Activated CD8-positive, alpha-beta memory T cell treated with anti-CD3 and anti-CD28 coated beads, Interleukin-2, amount 50 U/mL, for 24 hours (primary cell): ENCODE measurements around the gene PPP2R3A.

Experiments
- DNase-seq: peaks from one replicate; pipeline ENCODE4 v3.0.0-alpha.2; 2020; ENCODE audit errors: extremely low read depth

The PPP2R3A gene

DNA sequence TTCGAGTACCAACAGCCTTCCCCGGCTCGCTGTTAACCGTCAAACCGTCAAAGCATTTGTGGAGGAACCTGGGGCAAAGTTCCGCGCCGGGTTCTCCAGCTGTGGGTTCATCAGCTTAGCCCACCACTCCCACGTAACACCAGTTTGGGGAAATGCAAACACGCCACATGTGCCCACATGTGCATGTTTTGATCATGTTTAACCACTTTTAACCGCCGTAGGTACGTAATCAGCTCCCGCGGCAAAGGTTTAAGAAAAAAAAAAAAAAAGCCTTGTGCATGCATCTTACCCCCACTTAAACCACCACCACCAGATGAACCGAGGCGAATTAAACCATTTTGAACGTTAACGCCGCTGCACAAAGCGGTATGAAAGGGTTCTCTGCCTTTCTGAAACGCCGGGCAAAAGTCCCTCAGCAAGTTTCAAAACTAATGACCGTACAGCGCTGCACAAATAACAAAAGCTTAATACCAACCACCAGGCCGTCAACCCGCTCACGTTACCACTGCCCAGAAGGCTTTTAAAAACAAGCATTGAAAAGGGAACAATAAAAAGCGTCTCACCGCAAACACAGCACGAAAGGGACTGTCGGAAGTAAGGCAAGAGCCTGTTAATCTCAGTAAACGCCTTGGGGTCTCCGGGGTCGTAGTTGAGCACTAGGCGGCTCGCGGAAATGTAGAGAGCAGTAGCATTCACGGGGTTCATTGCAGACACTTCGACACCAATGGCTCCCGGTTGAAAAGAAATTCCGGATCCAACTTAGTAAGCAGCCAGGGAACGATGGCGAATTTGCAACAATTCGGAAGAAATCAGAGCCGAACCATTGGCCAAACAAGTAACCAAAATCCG is 229.1 kb downstream of the PPP2R3A start:
- DNase-seq: peak; percentile 57

DNA sequence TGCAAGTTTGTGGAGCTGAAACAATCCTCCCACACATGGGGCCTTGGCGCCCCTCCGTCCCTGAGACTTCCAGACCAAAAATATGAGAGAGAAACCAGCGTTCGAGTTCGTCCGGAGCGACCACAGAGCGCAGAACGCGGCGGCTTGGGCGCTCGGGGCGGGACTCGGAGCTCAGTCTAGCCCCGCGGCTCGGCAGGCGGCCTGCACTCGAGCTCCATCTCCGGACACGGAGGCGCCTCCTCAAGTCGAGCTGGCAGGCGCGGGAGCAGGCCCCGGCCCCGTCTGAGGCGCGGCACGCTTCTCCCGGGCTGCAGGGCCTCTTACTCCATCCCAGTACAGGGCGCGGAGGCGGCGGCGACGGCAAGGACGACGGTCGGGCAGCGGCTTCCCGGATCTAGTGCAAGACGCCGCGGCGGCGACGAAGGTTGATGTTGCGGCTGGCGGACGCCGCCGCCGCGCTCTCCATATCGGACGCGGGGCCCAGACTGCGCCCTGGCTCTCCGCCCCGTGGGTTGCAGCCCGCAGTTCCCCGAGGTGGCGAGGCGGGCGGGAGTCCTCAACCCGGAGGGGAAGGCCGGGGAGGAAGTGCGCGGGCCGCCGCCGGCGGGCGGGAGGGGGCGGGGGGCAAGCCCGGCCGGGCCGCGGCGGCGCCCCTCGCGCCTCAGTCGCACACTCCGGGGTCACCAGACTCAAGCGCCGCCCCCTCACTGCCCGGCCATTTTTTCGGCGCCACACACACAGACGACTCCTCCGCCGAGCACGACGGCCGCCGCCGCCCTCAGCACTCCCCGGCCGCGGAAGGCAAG is 229.9 kb downstream of the PPP2R3A start:
- DNase-seq: peak; percentile 43

DNA sequence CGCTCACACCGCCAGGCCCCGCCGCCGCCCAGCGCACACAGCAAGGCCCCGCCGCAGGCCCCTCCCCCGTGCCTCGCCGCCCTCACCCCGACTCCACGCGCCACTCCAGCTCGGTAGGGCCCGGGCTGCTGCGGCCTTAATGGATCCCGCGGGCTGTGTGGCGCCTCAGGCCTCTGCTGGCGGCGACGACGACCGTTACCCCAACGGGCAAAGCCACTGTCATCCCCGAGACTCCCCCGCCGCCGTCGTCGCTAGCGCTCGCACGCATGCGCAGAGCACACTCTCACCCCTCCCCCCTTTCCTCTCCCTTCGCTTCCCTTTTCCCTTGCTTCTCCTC is 230.5 kb downstream of the PPP2R3A start, which contains the start of gene MSL2:
MSL2 (minus strand) TSS at position 272 of the 337 bp plus-strand sequence. CDS start 1,222 bp downstream, outside the sequence.
- DNase-seq: no peak

DNA sequence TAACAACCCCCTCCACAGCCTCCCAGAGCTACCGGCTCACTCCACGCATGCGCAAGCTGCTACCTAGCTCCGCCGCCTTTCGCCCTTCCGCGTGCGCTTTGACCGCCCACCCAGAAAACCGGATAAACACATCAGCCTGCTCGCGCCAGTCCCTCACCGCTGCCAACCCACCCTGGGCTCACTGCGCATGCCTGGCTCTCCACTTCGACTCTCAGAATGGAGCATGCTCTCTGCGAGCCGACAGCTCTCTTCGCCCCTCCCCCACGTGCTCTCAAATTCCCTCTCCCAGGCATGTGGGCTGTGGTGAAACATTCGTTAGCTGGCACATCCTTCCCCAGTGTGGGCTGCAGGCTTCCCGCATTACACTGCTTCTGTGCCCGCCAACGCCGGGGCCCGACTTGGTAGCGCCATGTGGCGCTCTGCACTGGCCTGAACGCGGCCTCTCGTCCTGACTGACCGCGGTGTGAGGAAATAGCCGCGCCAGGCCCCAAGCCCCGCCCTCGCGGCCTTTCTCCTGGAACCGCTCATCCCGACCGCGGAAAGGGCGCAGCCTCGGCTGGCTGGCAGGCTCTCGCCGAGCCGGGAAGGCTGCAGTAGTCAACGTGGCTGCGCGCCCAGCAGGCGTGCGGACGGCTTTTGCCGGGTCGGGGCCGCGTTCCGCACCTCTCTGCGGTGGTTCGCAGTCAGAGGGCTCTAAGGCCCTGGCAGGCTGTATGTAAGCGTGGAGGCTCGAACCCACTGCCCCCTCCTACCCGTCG is 231.1 kb downstream of the PPP2R3A start:
- DNase-seq: peak; percentile 100

DNA sequence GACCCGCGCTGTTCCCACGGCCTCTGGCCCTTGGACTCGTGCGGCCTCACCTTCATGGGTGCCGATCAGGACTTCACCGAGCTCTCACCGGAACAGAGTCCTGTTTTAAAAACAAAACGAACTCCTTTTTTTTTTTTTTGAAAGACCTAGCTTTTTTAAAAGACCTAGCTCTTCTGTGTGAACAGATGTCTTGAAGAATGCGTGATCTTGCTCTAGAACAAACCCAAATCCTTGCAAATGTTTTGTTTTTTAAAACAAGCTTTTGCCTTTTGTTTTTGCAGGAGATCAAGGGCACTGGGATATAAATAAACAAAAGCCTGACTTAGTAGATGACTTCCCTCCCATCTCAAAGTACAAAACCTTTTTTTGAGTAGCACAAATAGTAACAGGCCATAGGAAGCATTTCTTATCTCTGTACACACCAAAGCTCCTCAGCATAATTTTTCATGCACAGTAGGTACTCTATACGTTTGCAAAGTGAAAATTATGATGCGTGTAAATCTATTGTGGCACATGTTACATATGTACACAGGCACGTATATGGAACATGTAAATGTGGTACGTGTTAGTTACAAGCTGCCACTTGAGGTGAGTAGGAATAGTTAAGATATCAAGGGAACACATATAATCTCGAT is 231.7 kb downstream of the PPP2R3A start:
- DNase-seq: no peak
